GM23338 (cell line): ENCODE results near the gene ZFP90. TPM values are rescaled to one million over a fixed set of nuclear protein-coding genes. Genes with fewer than 3 reads are reported as not detected.

ENCODE experiments used
- ATAC-seq: fragments of 200-7000 bp; cut with Tn5 transposase; 3 replicates; pipeline ENCODE4 v1.9.1; 2020
- DNase-seq: peaks from one replicate; pipeline ENCODE4 v3.0.0-alpha.2; 2015; ENCODE audit warnings: low spot score
- H2AFZ ChIP-seq: fragments of 200-600 bp; sonication (generic); 2 replicates; pipeline ENCODE4 v1.8.0; 2016; ENCODE audit warnings: antibody characterized with exemption, mild to moderate bottlenecking, moderate library complexity
- H3F3A ChIP-seq: fragments of 200-600 bp; sonication (generic); replicated peaks from 2 replicates; pipeline ENCODE4 v1.8.0; 2017; ENCODE audit warnings: antibody characterized with exemption, mixed run types, low read depth
- H3K27ac ChIP-seq: fragments of 200-600 bp; sonication (generic); 2 replicates; pipeline ENCODE4 v1.6.1; 2016; ENCODE audit warnings: low read depth
- H3K27me3 ChIP-seq: fragments of 200-600 bp; sonication (generic); 2 replicates; pipeline ENCODE4 v1.8.0; 2016; ENCODE audit warnings: mild to moderate bottlenecking, mixed run types, moderate library complexity; ENCODE audit not compliant: insufficient read depth
- H3K36me3 ChIP-seq: fragments of 200-600 bp; sonication (generic); 2 replicates; pipeline ENCODE4 v1.8.0; 2016; ENCODE audit warnings: mild to moderate bottlenecking; ENCODE audit not compliant: insufficient read depth
- H3K4me1 ChIP-seq: fragments of 200-600 bp; sonication (generic); 2 replicates; pipeline ENCODE4 v1.8.0; 2016; ENCODE audit warnings: mild to moderate bottlenecking, moderate library complexity; ENCODE audit not compliant: insufficient read depth
- H3K4me2 ChIP-seq: fragments of 200-600 bp; sonication (generic); 2 replicates; pipeline ENCODE4 v1.7.1; 2017; ENCODE audit warnings: mixed run types
- H3K4me3 ChIP-seq: fragments of 200-600 bp; sonication (generic); 2 replicates; pipeline ENCODE4 v1.6.1; 2016; ENCODE audit warnings: mixed run types
- H3K79me2 ChIP-seq: fragments of 200-600 bp; sonication (generic); replicated peaks from 2 replicates; pipeline ENCODE4 v1.8.0; 2017; ENCODE audit warnings: mild to moderate bottlenecking; ENCODE audit not compliant: insufficient read depth
- H3K9me2 ChIP-seq: fragments of 200-600 bp; sonication (generic); 2 replicates; pipeline ENCODE4 v1.8.0; 2017; ENCODE audit not compliant: insufficient read depth
- H4K20me1 ChIP-seq: fragments of 200-600 bp; sonication (generic); replicated peaks from 2 replicates; pipeline ENCODE4 v1.8.0; 2017; ENCODE audit warnings: mild to moderate bottlenecking; ENCODE audit not compliant: insufficient read depth
- H3K27ac Mint-ChIP-seq: 2 replicates; pipeline ENCODE4 v1.8.0; 2020; ENCODE audit warnings: inconsistent platforms, mild to moderate bottlenecking, moderate library complexity, mixed read lengths
- H3K27me3 Mint-ChIP-seq: 3 replicates; pipeline ENCODE4 v1.8.0; 2022; ENCODE audit warnings: low read depth, mild to moderate bottlenecking, moderate library complexity, mixed read lengths, inconsistent platforms; ENCODE audit not compliant: insufficient read depth, poor library complexity
- H3K36me3 Mint-ChIP-seq: 3 replicates; pipeline ENCODE4 v1.8.0; 2021; ENCODE audit warnings: low read depth, mild to moderate bottlenecking, inconsistent platforms, moderate library complexity, mixed read lengths
- H3K4me1 Mint-ChIP-seq: 3 replicates; pipeline ENCODE4 v1.8.0; 2020; ENCODE audit warnings: mild to moderate bottlenecking, inconsistent platforms, mixed read lengths
- H3K4me3 Mint-ChIP-seq: 3 replicates; pipeline ENCODE4 v1.8.0; 2021; ENCODE audit warnings: moderate library complexity, mild to moderate bottlenecking, inconsistent platforms, mixed read lengths
- H3K9me3 Mint-ChIP-seq: 3 replicates; pipeline ENCODE4 v1.8.0; 2020; ENCODE audit warnings: moderate library complexity, mild to moderate bottlenecking, inconsistent platforms, mixed read lengths
- ETS1 ChIP-seq: IDR thresholded peaks from 2 replicates; pipeline ENCODE4 v1.6.1; 2016; ENCODE audit warnings: antibody characterized with exemption
- EZH2 ChIP-seq: fragments of 200-600 bp; sonication (generic); IDR thresholded peaks from one replicate; pipeline ENCODE4 v1.8.0; 2017; ENCODE audit warnings: antibody characterized with exemption, mild to moderate bottlenecking, low read depth; ENCODE audit not compliant: unreplicated experiment
- EZH2phosphoT487 ChIP-seq: fragments of 200-600 bp; sonication (generic); IDR thresholded peaks from one replicate; pipeline ENCODE4 v1.8.1; 2018; ENCODE audit warnings: antibody characterized with exemption; ENCODE audit not compliant: unreplicated experiment
- JUNB ChIP-seq: IDR thresholded peaks from one replicate; pipeline ENCODE4 v1.6.1; 2016; ENCODE audit warnings: antibody characterized with exemption; ENCODE audit not compliant: unreplicated experiment
- NANOG ChIP-seq: IDR thresholded peaks from 2 replicates; pipeline ENCODE4 v1.6.1; 2016; ENCODE audit warnings: antibody characterized with exemption, borderline replicate concordance
- POLR2AphosphoS5 ChIP-seq: IDR thresholded peaks from 2 replicates; pipeline ENCODE4 v1.6.1; 2016; ENCODE audit warnings: antibody characterized with exemption, low read depth
- REST ChIP-seq: IDR thresholded peaks from one replicate; pipeline ENCODE4 v1.6.1; 2018; ENCODE audit warnings: antibody characterized with exemption; ENCODE audit not compliant: unreplicated experiment
- STAT1 ChIP-seq: IDR thresholded peaks from one replicate; pipeline ENCODE4 v1.6.1; 2016; ENCODE audit warnings: antibody characterized with exemption; ENCODE audit not compliant: unreplicated experiment
- ZNF114 ChIP-seq: fragments of 250-450 bp; sonication (Bioruptor Pico); IDR thresholded peaks from 2 replicates; pipeline ENCODE4 v1.5.0; 2020; ENCODE audit warnings: mild to moderate bottlenecking, moderate library complexity
- polyA plus RNA-seq: library from polyadenylated mRNA; unstranded; fragments of >200 nt; fragmentation: Nextera tagmentation; extraction: Ambion mirVana; gene quantifications from 2 replicates; pipeline ENCODE4 v1.2.1, GENCODE V29; 2016
- total RNA-seq: library from RNA; depleted of rRNA; stranded (reverse); fragments of >200 nt; shearing (Covaris generic); gene quantifications from 2 replicates; pipeline ENCODE4 v1.2.3, GENCODE V29; 2014

The ZFP90 gene
- total and polyA plus RNA-seq, 2 experiments from 2014 or later, result 12.8 to 14.6 TPM

DNA sequence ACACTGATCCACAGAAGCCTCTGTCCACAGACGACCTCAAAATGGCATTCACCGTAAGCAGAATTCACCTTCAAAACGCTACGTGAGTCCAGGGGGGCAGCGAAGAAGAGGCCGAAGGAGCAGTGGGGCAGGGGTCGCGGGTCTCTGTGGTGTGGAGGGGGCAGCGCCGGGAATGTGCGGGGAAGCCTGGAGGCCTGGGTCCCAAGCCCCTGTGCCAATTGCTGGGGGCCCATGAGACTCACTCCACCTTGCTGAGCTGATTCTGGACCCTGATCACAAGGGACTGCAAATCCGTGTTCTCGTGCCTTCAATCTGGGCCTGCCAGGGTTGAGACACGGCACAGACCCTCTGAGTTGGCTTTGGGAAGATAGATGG lies 47.5 kb upstream of the ZFP90 start:
- TF ChIP-seq EZH2, result no peak
- DNase-seq, result no peak

GRCh38 chr16:68492151-68492542 lies 46.9 kb upstream of the ZFP90 start:
- TF ChIP-seq NANOG, result no peak
- H3K36me3 Mint-ChIP-seq, result peaks cover 4% of the 10 kb centered on the region; the same call in 1 of the 3 replicates
- H3K27ac Mint-ChIP-seq, result no peak overlapping the region
- peaks cover 6% of the 10 kb centered on the region for H3K27me3 Mint-ChIP-seq
- no peak overlapping the region for H3K4me2 ChIP-seq
- no peak overlapping the region for H3K4me3 ChIP-seq
- no peaks in the 10 kb centered on the region; the same call in 1 of the 2 replicates for H3K36me3 ChIP-seq
- H3K27ac ChIP-seq, result no peak overlapping the region
- no peaks in the 10 kb centered on the region for H3K9me2 ChIP-seq
- no peaks in the 10 kb centered on the region for H3F3A ChIP-seq
- H3K4me1 Mint-ChIP-seq, result peaks cover 19% of the 10 kb centered on the region
- ATAC-seq (no peak), DNase-seq (no peak)
- peaks cover 3% of the 10 kb centered on the region for H3K4me1 ChIP-seq
- no peaks in the 10 kb centered on the region for H3K27me3 ChIP-seq
- H2AFZ ChIP-seq, result no peak overlapping the region
- H3K9me3 Mint-ChIP-seq, result peaks cover 4% of the 10 kb centered on the region; the same call in 2 of the 3 replicates
- H3K79me2 ChIP-seq, result no peaks in the 10 kb centered on the region
- no peak overlapping the region for H3K4me3 Mint-ChIP-seq
- H4K20me1 ChIP-seq, result no peaks in the 10 kb centered on the region

More for the DNA sequence above, 47.5 kb upstream of the ZFP90 start:
- H3K27ac Mint-ChIP-seq, result no peak overlapping the region
- Histone ChIP-seq H3K79me2 (no peaks in the 10 kb centered on the region), H3K36me3 (no peaks in the 10 kb centered on the region; the same call in 1 of the 2 replicates), H3K4me2 (no peak overlapping the region), H3K27me3 (no peaks in the 10 kb centered on the region), H3K9me2 (no peaks in the 10 kb centered on the region), H3K27ac (no peak overlapping the region), H3K4me3 (no peak overlapping the region), H4K20me1 (no peaks in the 10 kb centered on the region), H3F3A (no peaks in the 10 kb centered on the region), H3K4me1 (peaks cover 8% of the 10 kb centered on the region), H2AFZ (peak overlapping the region; percentile 95; the same call in 1 of the 2 replicates)
- peaks cover 25% of the 10 kb centered on the region for H3K4me1 Mint-ChIP-seq
- H3K9me3 Mint-ChIP-seq, result peaks cover 4% of the 10 kb centered on the region; the same call in 2 of the 3 replicates
- H3K4me3 Mint-ChIP-seq, result no peak overlapping the region
- H3K27me3 Mint-ChIP-seq, result peaks cover 6% of the 10 kb centered on the region
- ATAC-seq, result no peak
- H3K36me3 Mint-ChIP-seq, result peaks cover 4% of the 10 kb centered on the region; the same call in 1 of the 3 replicates

- Histone ChIP-seq H3K4me2 (no peak overlapping the region), H3K4me3 (no peak overlapping the region), H2AFZ (no peak overlapping the region), H4K20me1 (no peaks in the 10 kb centered on the region), H3F3A (no peaks in the 10 kb centered on the region), H3K27ac (no peak overlapping the region), H3K4me1 (no peaks in the 10 kb centered on the region), H3K9me2 (no peaks in the 10 kb centered on the region), H3K79me2 (no peaks in the 10 kb centered on the region), H3K27me3 (no peaks in the 10 kb centered on the region), H3K36me3 (no peaks in the 10 kb centered on the region)
- H3K36me3 Mint-ChIP-seq, result peaks cover 4% of the 10 kb centered on the region; the same call in 1 of the 3 replicates
- peaks cover 4% of the 10 kb centered on the region; the same call in 2 of the 3 replicates for H3K9me3 Mint-ChIP-seq
- DNase-seq (no peak), ATAC-seq (no peak)
- peaks cover 16% of the 10 kb centered on the region for H3K4me1 Mint-ChIP-seq
- H3K4me3 Mint-ChIP-seq, result no peak overlapping the region
- no peak overlapping the region for H3K27ac Mint-ChIP-seq
- peaks cover 6% of the 10 kb centered on the region for H3K27me3 Mint-ChIP-seq
- TF ChIP-seq EZH2 (no peak), EZH2phosphoT487 (no peak), POLR2AphosphoS5 (no peak), ZNF114 (CRISPR knock-in tag) (no peak), ETS1 (no peak), STAT1 (no peak), JUNB (no peak), REST (no peak)
These were observed 46.3 kb upstream of the ZFP90 start for GRCh38 chr16:68492543-68493411.
